ENCODE measurements around the gene CAMTA1.
"Not testable (repeated sequence)": the region's sequence is repeated elsewhere in the genome, so short reads cannot be mapped to it uniquely, and the experiment has no call there.

CAMTA1 gene

GRCh38 chr1:6909857-6910256, 124.6 kb downstream of the CAMTA1 start:
- DNase-seq: no peak

DNA sequence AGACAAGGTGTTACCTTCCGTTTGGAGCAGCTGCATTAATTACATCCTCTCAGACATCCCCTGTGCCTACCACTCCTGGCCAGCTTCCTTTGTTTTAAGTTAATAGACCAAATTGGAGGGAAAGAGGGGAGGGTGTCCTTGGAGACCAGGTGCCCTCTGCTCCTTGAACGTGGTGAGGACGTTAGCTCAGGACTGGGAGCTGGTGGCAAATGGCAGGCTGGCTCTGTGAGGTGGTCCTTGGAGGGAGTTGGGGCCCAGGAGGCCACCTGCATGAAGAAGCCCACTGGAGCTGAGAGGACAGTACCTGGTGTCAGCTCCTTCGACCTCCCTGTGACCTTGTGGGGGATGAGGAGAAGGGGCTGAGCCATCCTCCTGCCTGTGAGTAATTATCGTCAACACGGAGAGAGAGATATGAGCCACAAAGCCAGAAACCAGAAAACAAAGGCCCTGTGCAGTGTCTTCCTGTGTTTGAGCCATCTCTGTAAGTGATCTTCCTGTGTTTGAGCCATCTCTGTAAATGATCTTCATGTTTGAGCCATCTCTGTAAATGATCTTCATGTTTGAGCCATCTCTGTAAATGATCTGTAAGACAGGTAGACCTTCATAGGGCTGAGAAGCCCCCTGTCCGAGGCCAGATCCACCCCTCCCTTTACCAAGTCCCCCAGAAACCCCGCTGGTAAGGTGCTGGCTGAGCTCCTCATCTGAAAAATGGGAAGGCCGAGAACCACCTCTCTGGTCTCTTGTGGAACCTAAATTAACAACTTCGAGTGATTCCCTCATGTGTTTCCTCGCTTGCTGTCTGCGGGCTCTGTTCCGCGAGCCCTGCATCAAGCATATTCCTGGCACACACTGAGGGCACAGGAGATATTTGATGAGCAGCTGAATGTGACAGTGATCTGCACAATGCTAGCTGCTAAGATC, 126.0 kb downstream of the CAMTA1 start:
- no peak for DNase-seq

GRCh38 chr1:6911974-6912373, 126.7 kb downstream of the CAMTA1 start:
- DNase-seq: no peak

DNA sequence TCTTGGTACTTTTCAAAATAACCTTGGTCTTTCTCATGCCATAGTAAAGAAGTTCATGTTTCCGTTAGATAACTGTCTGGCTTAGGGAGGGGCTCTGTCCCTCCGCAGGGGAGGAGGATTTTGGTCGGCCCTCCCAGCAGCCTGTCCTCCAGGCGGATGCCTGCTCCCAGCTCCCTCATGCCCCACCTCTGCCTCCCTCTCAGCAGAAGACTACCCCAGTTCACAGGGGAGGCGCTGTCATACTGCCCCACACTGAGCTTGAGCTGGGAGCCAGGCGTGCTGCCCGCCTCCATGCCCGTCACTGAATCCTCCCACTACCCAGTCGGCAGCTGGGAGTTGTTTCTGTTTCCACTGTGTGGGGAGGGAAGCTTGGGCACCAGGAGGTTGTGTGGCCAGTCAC, 127.3 kb downstream of the CAMTA1 start:
- DNase-seq: no peak

GRCh38 chr1:6913086-6913485, 127.8 kb downstream of the CAMTA1 start:
- no peak for DNase-seq

DNA sequence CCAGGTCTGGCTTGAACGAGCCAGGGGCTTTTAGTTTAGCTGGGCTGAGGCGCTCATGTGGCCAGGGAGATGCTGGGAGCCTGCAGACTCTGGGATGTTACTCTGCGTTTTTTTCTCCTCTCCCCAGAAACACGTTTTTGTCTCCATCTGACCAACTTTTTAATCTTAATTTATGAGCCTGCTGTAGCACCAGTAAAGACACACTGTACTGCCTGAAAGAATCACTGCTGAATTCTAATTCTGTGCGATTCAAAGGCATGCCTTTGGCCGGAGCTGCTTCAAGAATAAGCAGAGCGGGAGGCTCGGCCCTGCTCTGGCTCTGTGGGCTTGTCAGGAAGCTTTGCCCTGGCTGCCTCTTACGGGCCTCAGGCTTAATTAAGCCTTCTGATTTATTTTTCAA, 129.5 kb downstream of the CAMTA1 start:
- no peak for DNase-seq

- no peak for DNase-seq
Measured at GRCh38 chr1:6915999-6916565, 130.8 kb downstream of the CAMTA1 start.

GRCh38 chr1:6917067-6917466, 131.8 kb downstream of the CAMTA1 start:
- DNase-seq: no peak

GRCh38 chr1:6918186-6918924, 133.1 kb downstream of the CAMTA1 start:
- DNase-seq: no peak

DNA sequence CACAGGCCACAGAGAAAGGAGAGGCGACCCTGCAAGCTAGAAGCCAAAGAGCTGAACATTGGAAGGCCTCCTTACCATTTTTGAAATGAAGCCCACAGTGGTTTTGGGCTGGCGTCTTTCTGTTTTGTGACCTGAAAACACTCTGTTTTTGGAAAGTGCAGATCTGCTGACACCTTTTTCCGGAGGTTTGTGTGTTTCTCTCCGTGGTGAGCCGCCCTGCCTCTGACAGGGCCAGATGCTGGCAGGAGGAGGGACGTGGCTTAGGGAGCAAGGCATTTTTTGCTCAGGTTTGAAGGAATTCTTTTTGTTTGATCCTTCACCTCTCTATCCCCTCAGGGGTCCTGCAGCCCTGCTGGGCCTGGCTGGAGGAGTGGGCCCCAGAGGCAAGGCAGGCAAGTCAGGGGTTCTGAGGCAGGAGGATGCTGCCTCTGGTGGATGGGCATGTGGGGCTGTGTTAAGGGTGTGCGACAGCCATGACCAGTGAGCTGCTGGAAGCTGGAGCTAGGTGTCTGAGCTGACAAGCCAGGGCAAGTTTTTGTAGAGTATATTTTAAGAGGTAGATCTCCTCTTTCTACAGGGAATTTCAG, 133.8 kb downstream of the CAMTA1 start:
- no peak for DNase-seq

DNA sequence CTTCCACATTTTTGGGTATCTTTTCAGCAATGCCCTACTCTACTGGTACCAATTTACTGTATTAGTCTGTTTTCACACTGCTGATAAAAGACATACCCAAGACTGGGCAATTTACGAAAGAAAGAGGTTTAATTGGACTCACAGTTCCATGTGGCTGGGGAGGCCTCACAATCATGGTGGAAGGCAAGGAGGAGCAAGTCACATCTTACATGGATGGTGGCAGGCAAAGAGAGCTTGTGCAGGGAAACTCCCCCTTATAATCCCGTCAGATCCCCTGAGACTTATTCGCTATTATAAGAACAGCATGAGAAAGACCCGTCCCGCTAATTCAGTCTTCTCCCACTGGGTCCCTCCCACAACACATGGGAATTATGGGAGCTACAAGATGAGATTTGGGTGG, 136.3 kb downstream of the CAMTA1 start:
- DNase-seq: not testable (repeated sequence)

GRCh38 chr1:6922096-6922931, 137.1 kb downstream of the CAMTA1 start:
- DNase-seq: no peak

GRCh38 chr1:6923012-6923411, 137.8 kb downstream of the CAMTA1 start:
- no peak for DNase-seq

- DNase-seq: no peak
Measured at GRCh38 chr1:6923416-6923815, 138.2 kb downstream of the CAMTA1 start.

DNA sequence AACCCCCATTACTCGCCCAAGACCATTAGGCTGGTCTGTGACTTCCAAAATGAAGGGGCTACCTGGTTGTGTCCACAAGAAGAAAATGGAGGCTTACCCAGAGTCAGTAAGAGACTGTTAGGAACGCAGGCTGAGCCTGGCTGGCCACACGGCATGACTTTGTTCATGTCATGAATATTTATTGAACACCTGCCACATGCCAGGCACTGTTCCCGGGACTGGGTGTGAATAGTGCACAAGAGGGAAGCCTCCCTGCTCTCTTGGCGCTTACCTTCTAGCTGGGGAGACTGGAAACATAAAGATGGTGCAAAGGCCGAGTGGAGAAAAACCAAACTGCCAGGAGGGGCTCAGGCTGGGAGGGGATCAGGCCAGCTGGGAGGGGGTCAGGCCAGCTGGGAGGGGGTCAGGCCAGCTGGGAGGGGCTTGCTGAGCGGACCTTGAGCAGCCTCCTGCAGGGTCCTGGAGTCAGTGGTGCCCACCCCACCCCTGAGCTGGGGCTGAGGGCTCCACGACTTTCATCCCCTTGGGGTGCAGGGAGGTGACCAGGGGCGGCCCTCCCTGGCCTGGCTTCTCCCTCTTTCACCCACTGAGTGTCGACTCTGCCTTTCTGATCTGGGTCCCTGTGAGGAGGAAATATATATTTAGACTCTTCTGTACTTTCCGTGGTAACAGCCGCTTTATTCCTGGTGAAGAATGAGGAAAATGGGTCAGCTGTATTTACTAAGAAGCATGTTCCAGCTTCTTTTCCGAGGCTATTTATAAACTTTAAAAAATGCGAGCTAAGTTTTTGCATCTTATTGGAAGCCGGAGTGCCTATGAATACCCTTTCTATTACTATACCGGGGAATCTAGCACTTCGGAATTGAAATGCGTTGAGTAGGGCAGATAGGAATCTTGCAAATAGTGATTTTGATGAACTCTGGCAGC, 139.0 kb downstream of the CAMTA1 start:
- DNase-seq: no peak

GRCh38 chr1:6924891-6925290, 139.6 kb downstream of the CAMTA1 start:
- no peak for DNase-seq

DNA sequence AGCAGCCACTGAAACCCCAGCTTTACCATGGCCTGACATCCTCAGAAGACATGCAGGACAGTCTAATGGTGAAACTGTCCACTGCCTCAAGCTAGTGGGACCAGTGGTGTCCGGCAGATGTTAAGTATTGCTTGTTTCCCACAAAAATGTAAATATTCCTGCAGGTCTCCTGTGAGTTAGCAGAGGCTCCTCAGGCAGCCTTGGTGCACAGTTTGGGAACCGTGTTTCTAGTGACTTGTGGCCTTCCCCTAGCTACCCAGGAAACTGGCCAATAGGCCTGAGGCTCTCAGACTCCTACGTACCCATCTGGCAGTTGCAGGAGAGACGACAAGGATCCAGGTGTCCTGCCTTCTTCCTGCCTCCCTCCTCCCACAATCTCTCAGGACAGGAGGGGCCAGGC, 142.4 kb downstream of the CAMTA1 start:
- no peak for DNase-seq

DNA sequence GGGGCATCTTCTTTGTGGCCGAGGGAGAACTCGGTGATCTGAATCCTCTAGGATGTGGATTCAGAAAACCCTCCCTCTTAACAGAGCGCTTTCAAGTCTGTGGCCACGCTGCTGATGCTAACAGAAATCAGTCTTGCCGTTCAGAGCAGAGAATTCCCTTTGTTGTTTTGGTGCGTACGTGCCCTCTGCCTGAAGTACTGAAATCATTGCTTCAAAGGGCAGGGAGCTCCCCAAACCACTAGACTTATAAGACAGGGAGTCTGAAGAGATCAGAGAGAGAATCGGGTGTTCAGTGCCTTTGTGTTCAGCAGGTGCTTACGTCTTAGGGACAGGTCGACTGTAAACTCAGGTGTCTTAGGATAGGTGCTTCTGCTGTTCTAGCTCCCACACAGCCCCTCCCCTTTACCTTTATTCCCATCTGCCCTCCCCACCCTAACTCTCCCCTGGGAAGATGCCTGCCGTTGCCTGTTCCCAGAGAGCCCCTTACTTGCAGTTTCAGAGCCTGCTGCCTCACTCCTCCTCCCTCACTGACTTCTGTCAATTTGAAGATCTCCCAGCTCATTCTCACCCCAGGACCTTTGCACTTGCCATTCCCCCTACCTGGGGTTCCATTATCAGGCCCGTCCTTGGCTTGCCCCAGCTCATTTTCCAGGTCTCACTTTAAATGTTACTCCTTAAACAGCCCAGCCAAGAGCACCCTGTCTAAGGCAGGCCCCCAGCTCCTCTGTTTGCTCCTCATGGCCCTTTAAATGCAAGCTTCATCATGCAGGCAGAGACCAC, 143.0 kb downstream of the CAMTA1 start:
- no peak for DNase-seq

DNA sequence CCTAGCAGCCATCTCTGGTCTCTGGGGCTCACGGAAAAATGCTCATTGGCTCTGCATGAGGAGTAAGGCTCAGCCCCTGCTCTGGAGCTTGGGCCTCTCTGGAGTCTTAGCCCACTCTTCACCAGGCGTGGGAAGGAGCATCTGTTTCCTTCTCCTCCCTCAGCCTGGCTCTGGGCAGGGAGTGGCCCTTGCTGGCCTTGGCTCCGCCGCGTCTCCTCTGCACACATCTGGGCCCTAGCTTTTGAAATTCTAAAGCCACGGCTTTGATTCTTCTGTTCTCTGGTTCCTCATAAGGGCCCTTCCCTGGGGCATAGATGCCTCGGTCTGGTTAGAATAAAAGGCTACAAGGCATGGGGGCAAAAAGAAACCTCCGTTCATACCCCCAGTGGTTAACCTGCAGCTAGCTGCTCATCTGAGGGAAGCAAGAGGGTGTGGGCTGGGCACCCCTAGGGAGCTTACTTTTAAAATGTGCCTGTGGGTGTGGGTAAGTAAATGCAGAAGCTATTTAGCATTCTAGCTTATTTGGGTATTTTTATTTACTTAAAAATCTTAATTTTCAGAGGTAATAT, 145.6 kb downstream of the CAMTA1 start:
- no peak for DNase-seq

DNA sequence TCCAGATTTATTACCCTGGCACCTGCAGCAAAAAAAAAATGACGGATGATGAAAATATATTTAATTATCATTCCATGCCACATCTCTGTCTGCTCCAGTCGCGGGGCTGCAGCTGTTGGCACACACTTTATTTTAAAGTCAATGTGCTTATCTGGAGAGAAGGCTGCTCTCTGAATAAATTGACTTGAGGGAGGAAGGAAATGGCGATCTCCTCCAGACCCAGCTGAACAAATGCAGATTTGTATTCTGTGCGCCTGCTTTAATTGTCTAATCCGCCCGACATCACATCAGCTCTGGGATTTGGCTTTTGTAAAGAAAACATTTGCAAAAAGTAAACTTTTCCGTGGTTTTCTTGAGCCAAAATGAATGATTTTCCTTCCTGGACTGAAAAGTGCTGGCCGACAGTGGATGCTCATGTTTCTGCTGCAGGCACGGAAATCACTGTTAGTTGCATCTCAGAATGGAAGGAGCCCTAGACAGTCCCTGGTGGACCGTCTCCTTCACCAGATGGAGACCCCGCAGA, 150.2 kb downstream of the CAMTA1 start:
- DNase-seq: no peak

All from activated CD8-positive, alpha-beta memory T cell treated with anti-CD3 and anti-CD28 coated beads for 24 hours (primary cell).